HEK293 (cell line): Measurements from ENCODE around the gene LCN10.
A peak's percentile ranks its signal among the peaks of the same experiment; 100 is the strongest.

Source experiments
- GLI4 ChIP-seq: fragments of 450-650 bp; formaldehyde crosslinking; IDR thresholded peaks from 2 replicates; pipeline ENCODE4 v1.5.1; 2016; ENCODE audit warnings: missing biosample characterization, missing genetic modification characterization
- GLIS1 ChIP-seq: fragments of 450-650 bp; formaldehyde crosslinking; IDR thresholded peaks from 2 replicates; pipeline ENCODE4 v1.5.1; 2016; ENCODE audit warnings: missing biosample characterization, missing genetic modification characterization
- HOXA7 ChIP-seq: sonication (generic); formaldehyde crosslinking; IDR thresholded peaks from 2 replicates; pipeline ENCODE4 v1.8.1; 2022; ENCODE audit warnings: missing genetic modification reagents, borderline replicate concordance
- KLF17 ChIP-seq: fragments of 450-650 bp; formaldehyde crosslinking; IDR thresholded peaks from 2 replicates; pipeline ENCODE4 v1.5.1; 2016; ENCODE audit warnings: missing biosample characterization, missing genetic modification characterization
- KLF7 ChIP-seq: fragments of 450-650 bp; formaldehyde crosslinking; IDR thresholded peaks from 2 replicates; pipeline ENCODE4 v1.5.1; 2016; ENCODE audit warnings: missing biosample characterization, missing genetic modification characterization, borderline replicate concordance
- KLF8 ChIP-seq: fragments of 450-650 bp; formaldehyde crosslinking; IDR thresholded peaks from 2 replicates; pipeline ENCODE4 v1.5.1; 2016; ENCODE audit warnings: missing biosample characterization, missing genetic modification characterization
- REPIN1 ChIP-seq: fragments of 450-650 bp; formaldehyde crosslinking; IDR thresholded peaks from 2 replicates; pipeline ENCODE4 v1.5.1; 2017; ENCODE audit warnings: missing biosample characterization, missing genetic modification characterization, low read depth
- SP2 ChIP-seq: fragments of 450-650 bp; formaldehyde crosslinking; IDR thresholded peaks from 2 replicates; pipeline ENCODE4 v1.5.1; 2016; ENCODE audit warnings: missing biosample characterization, missing genetic modification characterization
- TSHZ1 ChIP-seq: fragments of 450-650 bp; formaldehyde crosslinking; IDR thresholded peaks from 2 replicates; pipeline ENCODE4 v1.5.1; 2016; ENCODE audit warnings: missing biosample characterization, missing genetic modification characterization, borderline replicate concordance
- ZBTB1 ChIP-seq: fragments of 450-650 bp; formaldehyde crosslinking; IDR thresholded peaks from 2 replicates; pipeline ENCODE4 v1.5.1; 2016; ENCODE audit warnings: missing biosample characterization, missing genetic modification characterization
- ZBTB20 ChIP-seq: fragments of 450-650 bp; formaldehyde crosslinking; IDR thresholded peaks from 2 replicates; pipeline ENCODE4 v1.5.1; 2016; ENCODE audit warnings: missing biosample characterization, missing genetic modification characterization
- ZFP41 ChIP-seq: fragments of 450-650 bp; formaldehyde crosslinking; IDR thresholded peaks from 2 replicates; pipeline ENCODE4 v1.5.1; 2016; ENCODE audit warnings: missing biosample characterization, missing genetic modification characterization, borderline replicate concordance
- ZFP69B ChIP-seq: fragments of 450-650 bp; formaldehyde crosslinking; IDR thresholded peaks from 2 replicates; pipeline ENCODE4 v1.5.1; 2016; ENCODE audit warnings: missing biosample characterization, missing genetic modification characterization
- ZNF121 ChIP-seq: fragments of 450-650 bp; formaldehyde crosslinking; IDR thresholded peaks from 2 replicates; pipeline ENCODE4 v1.5.1; 2016; ENCODE audit warnings: missing biosample characterization, missing genetic modification characterization
- ZNF146 ChIP-seq: fragments of 450-650 bp; formaldehyde crosslinking; IDR thresholded peaks from 2 replicates; pipeline ENCODE4 v1.5.1; 2016; ENCODE audit warnings: missing biosample characterization, missing genetic modification characterization
- ZNF157 ChIP-seq: fragments of 450-650 bp; formaldehyde crosslinking; IDR thresholded peaks from 2 replicates; pipeline ENCODE4 v1.5.1; 2016; ENCODE audit warnings: missing biosample characterization, missing genetic modification characterization
- ZNF16 ChIP-seq: fragments of 450-650 bp; formaldehyde crosslinking; IDR thresholded peaks from 2 replicates; pipeline ENCODE4 v1.5.1; 2016; ENCODE audit warnings: low read depth, missing biosample characterization, missing genetic modification characterization
- ZNF169 ChIP-seq: fragments of 450-650 bp; formaldehyde crosslinking; IDR thresholded peaks from 2 replicates; pipeline ENCODE4 v1.5.1; 2016; ENCODE audit warnings: missing biosample characterization, missing genetic modification characterization
- ZNF174 ChIP-seq: fragments of 450-650 bp; formaldehyde crosslinking; IDR thresholded peaks from 2 replicates; pipeline ENCODE4 v1.5.0; 2017; ENCODE audit warnings: missing biosample characterization, mild to moderate bottlenecking, missing genetic modification characterization
- ZNF184 ChIP-seq: fragments of 450-650 bp; IDR thresholded peaks from 2 replicates; pipeline ENCODE4 v1.5.1; 2018; ENCODE audit warnings: missing biosample characterization, mild to moderate bottlenecking, missing genetic modification characterization
- ZNF202 ChIP-seq: fragments of 450-650 bp; formaldehyde crosslinking; IDR thresholded peaks from 2 replicates; pipeline ENCODE4 v1.5.1; 2016; ENCODE audit warnings: missing biosample characterization, missing genetic modification characterization, borderline replicate concordance
- ZNF354C ChIP-seq: fragments of 450-650 bp; formaldehyde crosslinking; IDR thresholded peaks from 2 replicates; pipeline ENCODE4 v1.5.1; 2016; ENCODE audit warnings: missing biosample characterization, missing genetic modification characterization, low read depth, borderline replicate concordance
- ZNF423 ChIP-seq: fragments of 450-650 bp; formaldehyde crosslinking; IDR thresholded peaks from 2 replicates; pipeline ENCODE4 v1.5.1; 2016; ENCODE audit warnings: missing biosample characterization, missing genetic modification characterization
- ZNF426 ChIP-seq: fragments of 450-650 bp; formaldehyde crosslinking; IDR thresholded peaks from 2 replicates; pipeline ENCODE4 v1.5.1; 2017; ENCODE audit warnings: missing biosample characterization, missing genetic modification characterization, mild to moderate bottlenecking, inconsistent platforms, moderate library complexity
- ZNF48 ChIP-seq: fragments of 450-650 bp; formaldehyde crosslinking; IDR thresholded peaks from 2 replicates; pipeline ENCODE4 v1.5.1; 2016; ENCODE audit warnings: missing biosample characterization, missing genetic modification characterization
- ZNF488 ChIP-seq: fragments of 450-650 bp; formaldehyde crosslinking; IDR thresholded peaks from 2 replicates; pipeline ENCODE4 v1.5.1; 2016; ENCODE audit warnings: missing biosample characterization, missing genetic modification characterization
- ZNF530 ChIP-seq: fragments of 450-650 bp; formaldehyde crosslinking; IDR thresholded peaks from 2 replicates; pipeline ENCODE4 v1.5.1; 2016; ENCODE audit warnings: low read depth, missing biosample characterization, missing genetic modification characterization
- ZNF555 ChIP-seq: fragments of 450-650 bp; formaldehyde crosslinking; conservative IDR thresholded peaks from 2 replicates; pipeline ENCODE4 v1.5.1; 2017; ENCODE audit warnings: missing biosample characterization, mild to moderate bottlenecking, missing genetic modification characterization, inconsistent platforms
- ZNF621 ChIP-seq: fragments of 450-650 bp; formaldehyde crosslinking; IDR thresholded peaks from 2 replicates; pipeline ENCODE4 v1.5.1; 2017; ENCODE audit warnings: missing biosample characterization, missing genetic modification characterization
- ZNF623 ChIP-seq: fragments of 450-650 bp; formaldehyde crosslinking; IDR thresholded peaks from 2 replicates; pipeline ENCODE4 v1.5.1; 2016; ENCODE audit warnings: missing biosample characterization, missing genetic modification characterization
- ZNF660 ChIP-seq: fragments of 450-650 bp; IDR thresholded peaks from 2 replicates; pipeline ENCODE4 v1.5.1; 2018; ENCODE audit warnings: missing biosample characterization, mild to moderate bottlenecking, missing genetic modification characterization
- ZNF664 ChIP-seq: fragments of 450-650 bp; formaldehyde crosslinking; IDR thresholded peaks from 2 replicates; pipeline ENCODE4 v1.5.1; 2016; ENCODE audit warnings: missing biosample characterization, missing genetic modification characterization
- ZNF76 ChIP-seq: fragments of 450-650 bp; formaldehyde crosslinking; IDR thresholded peaks from 2 replicates; pipeline ENCODE4; 2016; ENCODE audit warnings: low read depth, missing biosample characterization, missing genetic modification characterization, borderline replicate concordance
- ZSCAN23 ChIP-seq: fragments of 450-650 bp; formaldehyde crosslinking; IDR thresholded peaks from 2 replicates; pipeline ENCODE4 v1.5.1; 2016; ENCODE audit warnings: missing biosample characterization, missing genetic modification characterization
- TF ChIP-seq, protein P1 (sequence below): fragments of 450-650 bp; formaldehyde crosslinking; IDR thresholded peaks from 2 replicates; pipeline ENCODE4 v1.5.1; 2016; ENCODE audit warnings: missing biosample characterization, missing genetic modification characterization
- TF ChIP-seq, protein P2 (sequence below): fragments of 450-650 bp; formaldehyde crosslinking; IDR thresholded peaks from 2 replicates; pipeline ENCODE4 v1.5.1; 2016; ENCODE audit warnings: missing biosample characterization, missing genetic modification characterization

The LCN10 gene

GRCh38 chr9:136722969-136723356, 19.8 kb downstream of the LCN10 start (continued):
- no peak for TF ChIP-seq ZNF146
- TF ChIP-seq KLF17 (tag by site-specific recombination) = no peak
- no peak for TF ChIP-seq ZNF660 (tag by site-specific recombination)
- peak; percentile 53; the same call in 1 of the 2 replicates for TF ChIP-seq KLF8 (tag by site-specific recombination)
- TF ChIP-seq ZNF174 (tag by site-specific recombination) = no peak
- no peak for TF ChIP-seq ZSCAN23 (tag by site-specific recombination)
- no peak for TF ChIP-seq ZNF530 (tag by site-specific recombination)
- no peak for TF ChIP-seq REPIN1 (tag by site-specific recombination)
- no peak for TF ChIP-seq ZBTB1 (tag by site-specific recombination)
- TF ChIP-seq ZFP41 (tag by site-specific recombination) = no peak
- 0 out of 2 replicates have a peak, but pooled peaks have one; percentile 23 for TF ChIP-seq ZBTB20
- no peak for TF ChIP-seq ZNF184 (tag by site-specific recombination)
- TF ChIP-seq ZNF157 (tag by site-specific recombination) = no peak
- no peak for TF ChIP-seq ZNF426 (tag by site-specific recombination)
- TF ChIP-seq ZNF423 (tag by site-specific recombination) = peak; percentile 24; the same call in 1 of the 2 replicates
- TF ChIP-seq, protein P1, sequence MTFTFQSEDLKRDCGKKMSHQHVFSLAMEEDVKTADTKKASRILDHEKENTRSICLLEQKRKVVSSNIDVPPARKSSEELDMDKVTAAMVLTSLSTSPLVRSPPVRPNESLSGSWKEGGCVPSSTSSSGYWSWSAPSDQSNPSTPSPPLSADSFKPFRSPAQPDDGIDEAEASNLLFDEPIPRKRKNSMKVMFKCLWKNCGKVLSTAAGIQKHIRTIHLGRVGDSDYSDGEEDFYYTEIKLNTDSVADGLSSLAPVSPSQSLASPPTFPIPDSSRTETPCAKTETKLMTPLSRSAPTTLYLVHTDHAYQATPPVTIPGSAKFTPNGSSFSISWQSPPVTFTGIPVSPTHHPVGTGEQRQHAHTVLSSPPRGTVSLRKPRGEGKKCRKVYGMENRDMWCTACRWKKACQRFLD (tag by site-specific recombination) = no peak
- no peak for TF ChIP-seq ZNF354C (tag by site-specific recombination)
- no peak for TF ChIP-seq KLF7 (tag by site-specific recombination)
- TF ChIP-seq ZNF48 (tag by site-specific recombination) = no peak
- TF ChIP-seq ZNF621 (tag by site-specific recombination) = no peak
- TF ChIP-seq ZFP69B = peak; percentile 92
- TF ChIP-seq TSHZ1 = no peak
- TF ChIP-seq ZNF76 (tag by site-specific recombination) = no peak
- no peak for TF ChIP-seq SP2 (tag by site-specific recombination)
- TF ChIP-seq ZNF121 (tag by site-specific recombination) = no peak
- TF ChIP-seq ZNF623 (tag by site-specific recombination) = no peak
- no peak for TF ChIP-seq ZNF202 (tag by site-specific recombination)
- no peak for TF ChIP-seq ZNF488
- no peak for TF ChIP-seq ZNF169 (tag by site-specific recombination)
- no peak for TF ChIP-seq ZNF664 (tag by site-specific recombination)
- TF ChIP-seq ZNF555 = no peak
- TF ChIP-seq HOXA7 = no peak
- no peak for TF ChIP-seq ZNF16 (tag by site-specific recombination)
- no peak for TF ChIP-seq GLI4 (tag by site-specific recombination)
- TF ChIP-seq, protein P2, sequence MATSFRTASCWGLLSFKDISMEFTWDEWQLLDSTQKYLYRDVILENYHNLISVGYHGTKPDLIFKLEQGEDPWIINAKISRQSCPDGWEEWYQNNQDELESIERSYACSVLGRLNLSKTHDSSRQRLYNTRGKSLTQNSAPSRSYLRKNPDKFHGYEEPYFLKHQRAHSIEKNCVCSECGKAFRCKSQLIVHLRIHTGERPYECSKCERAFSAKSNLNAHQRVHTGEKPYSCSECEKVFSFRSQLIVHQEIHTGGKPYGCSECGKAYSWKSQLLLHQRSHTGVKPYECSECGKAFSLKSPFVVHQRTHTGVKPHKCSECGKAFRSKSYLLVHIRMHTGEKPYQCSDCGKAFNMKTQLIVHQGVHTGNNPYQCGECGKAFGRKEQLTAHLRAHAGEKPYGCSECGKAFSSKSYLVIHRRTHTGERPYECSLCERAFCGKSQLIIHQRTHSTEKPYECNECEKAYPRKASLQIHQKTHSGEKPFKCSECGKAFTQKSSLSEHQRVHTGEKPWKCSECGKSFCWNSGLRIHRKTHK (tag by site-specific recombination) = no peak
- TF ChIP-seq GLIS1 = peak; percentile 14; the same call in 1 of the 2 replicates
